Osteocyte (in vitro differentiated cells): ENCODE results near the gene VCL. TPM values are rescaled to one million over a fixed set of nuclear protein-coding genes. Genes with fewer than 3 reads are reported as not detected.
"Not testable (repeated sequence)": the region's sequence is repeated elsewhere in the genome, so short reads cannot be mapped to it uniquely, and the experiment has no call there.

Source experiments
- DNase-seq: peaks from one replicate; pipeline ENCODE4 v3.0.0; 2021; ENCODE audit warnings: mixed read lengths; ENCODE audit not compliant: unreplicated experiment; ENCODE audit errors: extremely low spot score
- H3K27ac Mint-ChIP-seq: one replicate; pipeline ENCODE4 v1.8.0; 2021; ENCODE audit warnings: mild to moderate bottlenecking, mixed read lengths; ENCODE audit not compliant: unreplicated experiment
- H3K27me3 Mint-ChIP-seq: one replicate; pipeline ENCODE4 v1.8.0; 2021; ENCODE audit warnings: mixed read lengths; ENCODE audit not compliant: unreplicated experiment
- H3K36me3 Mint-ChIP-seq: one replicate; pipeline ENCODE4 v1.8.0; 2021; ENCODE audit warnings: mixed read lengths; ENCODE audit not compliant: unreplicated experiment
- H3K4me1 Mint-ChIP-seq: one replicate; pipeline ENCODE4 v1.8.0; 2021; ENCODE audit warnings: mixed read lengths; ENCODE audit not compliant: unreplicated experiment
- H3K4me3 Mint-ChIP-seq: one replicate; pipeline ENCODE4 v1.8.0; 2021; ENCODE audit warnings: mild to moderate bottlenecking, moderate library complexity, mixed read lengths; ENCODE audit not compliant: unreplicated experiment
- H3K9me3 Mint-ChIP-seq: one replicate; pipeline ENCODE4 v1.8.0; 2021; ENCODE audit warnings: mixed read lengths; ENCODE audit not compliant: unreplicated experiment
- CTCF ChIP-seq: fragments of 200-600 bp; sonication (generic); IDR thresholded peaks from 2 replicates; pipeline ENCODE4 v1.5.0; 2021; ENCODE audit warnings: antibody characterized with exemption, mild to moderate bottlenecking, moderate library complexity
- total RNA-seq: library from RNA; stranded (reverse); gene quantifications from 2 replicates; pipeline ENCODE4 v1.2.1, GENCODE V29; 2021

VCL gene
- total RNA-seq, 1 donor from 2014 or later, result 338 TPM

- no peaks in the 10 kb centered on the region for H3K36me3 Mint-ChIP-seq
- no peaks in the 10 kb centered on the region for H3K27me3 Mint-ChIP-seq
- no peak for DNase-seq
- peaks cover 33% of the 10 kb centered on the region for H3K4me1 Mint-ChIP-seq
- H3K4me3 Mint-ChIP-seq, result no peak overlapping the region
- no peaks in the 10 kb centered on the region for H3K9me3 Mint-ChIP-seq
- no peak overlapping the region for H3K27ac Mint-ChIP-seq
- no peak for TF ChIP-seq CTCF
Measured at GRCh38 chr10:73954737-73955136, 43.2 kb upstream of the VCL start.

GRCh38 chr10:73955719-73956118 lies 42.2 kb upstream of the VCL start:
- no peaks in the 10 kb centered on the region for H3K9me3 Mint-ChIP-seq
- H3K4me3 Mint-ChIP-seq, result no peak overlapping the region
- no peak for TF ChIP-seq CTCF
- no peaks in the 10 kb centered on the region for H3K36me3 Mint-ChIP-seq
- peak overlapping the region; percentile 47 for H3K27ac Mint-ChIP-seq
- no peak for DNase-seq
- no peaks in the 10 kb centered on the region for H3K27me3 Mint-ChIP-seq
- peaks cover 26% of the 10 kb centered on the region for H3K4me1 Mint-ChIP-seq

GRCh38 chr10:73956476-73957359 lies 41.2 kb upstream of the VCL start:
- H3K4me1 Mint-ChIP-seq, result peaks cover 22% of the 10 kb centered on the region
- H3K27me3 Mint-ChIP-seq, result no peaks in the 10 kb centered on the region
- TF ChIP-seq CTCF, result no peak
- H3K27ac Mint-ChIP-seq, result peak overlapping the region; percentile 90
- DNase-seq, result no peak
- H3K9me3 Mint-ChIP-seq, result no peaks in the 10 kb centered on the region
- H3K4me3 Mint-ChIP-seq, result no peak overlapping the region
- H3K36me3 Mint-ChIP-seq, result no peaks in the 10 kb centered on the region

DNA sequence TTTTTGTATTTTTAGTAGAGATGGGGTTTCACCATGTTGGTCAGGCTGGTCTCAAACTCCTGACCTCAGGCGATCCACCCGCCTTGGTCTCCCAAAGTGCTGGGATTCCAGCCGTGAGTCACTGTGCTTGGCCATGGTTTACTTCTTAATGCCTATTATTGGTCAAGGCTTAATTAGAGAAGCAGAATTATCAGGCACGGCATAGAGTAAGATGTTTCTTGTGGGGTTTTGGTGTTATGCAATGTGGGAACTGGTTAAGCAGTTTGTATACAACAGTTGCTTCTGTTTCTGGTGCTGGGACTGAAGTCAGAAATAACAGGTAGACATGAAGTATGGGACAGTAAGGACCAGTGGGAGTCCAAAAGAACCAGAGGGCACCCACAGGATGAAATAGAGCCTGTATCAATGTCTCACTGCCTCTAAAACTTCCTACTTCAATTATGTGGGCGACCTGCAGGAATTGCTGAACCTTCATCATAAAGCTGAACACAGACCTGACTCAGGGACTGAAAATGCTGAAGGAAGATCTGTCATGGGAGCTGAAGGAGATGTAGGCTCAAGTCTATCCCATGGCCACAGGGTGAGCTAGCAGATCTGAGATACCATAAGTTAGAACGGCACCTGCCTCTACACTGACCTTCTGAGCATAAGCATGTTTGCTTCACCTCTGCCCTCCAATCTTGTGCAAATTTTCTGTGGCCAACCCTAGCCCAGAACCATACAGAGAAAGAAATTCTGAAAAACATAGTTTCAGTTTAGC lies 38.3 kb upstream of the VCL start:
- Mint-ChIP-seq H3K27ac (no peak overlapping the region), H3K4me3 (no peak overlapping the region), H3K27me3 (no peaks in the 10 kb centered on the region), H3K36me3 (no peaks in the 10 kb centered on the region), H3K9me3 (no peaks in the 10 kb centered on the region), H3K4me1 (peaks cover 22% of the 10 kb centered on the region)
- no peak for DNase-seq
- no peak for TF ChIP-seq CTCF

DNA sequence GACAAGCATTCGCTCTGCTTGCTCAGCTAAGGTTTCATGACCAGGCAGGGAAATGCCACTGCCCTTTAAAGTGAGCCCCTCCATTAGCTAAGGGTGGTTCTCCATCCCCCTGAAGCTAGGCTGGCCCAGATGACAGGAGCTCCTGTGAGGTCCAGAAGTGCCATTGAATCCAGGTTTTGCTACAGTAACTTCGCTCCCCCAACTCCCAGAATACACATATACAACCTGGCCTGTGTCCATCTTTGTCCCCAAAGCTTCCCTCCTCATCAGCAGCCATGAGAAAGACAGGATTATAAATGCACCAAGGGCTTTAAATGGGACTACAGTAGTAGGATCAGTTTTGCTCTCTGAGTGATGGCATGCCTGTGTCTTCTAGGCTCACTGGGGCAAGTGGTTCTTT lies 35.5 kb upstream of the VCL start:
- Mint-ChIP-seq H3K36me3 (no peaks in the 10 kb centered on the region), H3K4me1 (peaks cover 26% of the 10 kb centered on the region), H3K4me3 (no peak overlapping the region), H3K27me3 (no peaks in the 10 kb centered on the region), H3K9me3 (no peaks in the 10 kb centered on the region), H3K27ac (no peak overlapping the region)
- no peak for TF ChIP-seq CTCF
- no peak for DNase-seq

GRCh38 chr10:73963533-73963932 lies 34.4 kb upstream of the VCL start:
- peaks cover 37% of the 10 kb centered on the region for H3K4me1 Mint-ChIP-seq
- not testable (repeated sequence) for H3K27me3 Mint-ChIP-seq, H3K4me3 Mint-ChIP-seq, H3K27ac Mint-ChIP-seq, H3K36me3 Mint-ChIP-seq, H3K9me3 Mint-ChIP-seq, DNase-seq
